Stimulated activated CD4-positive, alpha-beta T cell treated with anti-CD3 and anti-CD28 coated beads, TNF-alpha, amount 100 ng/mL, for 1 hour (primary cell): Measurements from ENCODE around the gene GPR17.

Experiments
- DNase-seq, 3 donors: peaks; one replicate each; pipeline ENCODE4 v3.0.0-alpha.2; 2020; ENCODE audit warnings: low read depth in 3 of 3, low spot score in 1 of 3

GPR17 gene

GRCh38 chr2:127685410-127686080 is 39.6 kb downstream of the GPR17 start:
- no peak for DNase-seq

GRCh38 chr2:127688405-127688804 is 42.5 kb downstream of the GPR17 start:
- no peak for DNase-seq

- no peak for DNase-seq
These were observed 44.7 kb downstream of the GPR17 start for GRCh38 chr2:127690696-127691095.

- no peak for DNase-seq
These were observed 49.0 kb downstream of the GPR17 start for GRCh38 chr2:127694986-127695385.

GRCh38 chr2:127695491-127696472 is 49.8 kb downstream of the GPR17 start:
- DNase-seq: peak in 1 of 3 donors; percentile 35

- DNase-seq: no peak
These were observed 51.7 kb downstream of the GPR17 start for GRCh38 chr2:127697482-127698180.

- no peak for DNase-seq
These were observed 52.8 kb downstream of the GPR17 start for GRCh38 chr2:127698553-127699355.

GRCh38 chr2:127700527-127701192 is 54.7 kb downstream of the GPR17 start:
- DNase-seq: no peak

DNA sequence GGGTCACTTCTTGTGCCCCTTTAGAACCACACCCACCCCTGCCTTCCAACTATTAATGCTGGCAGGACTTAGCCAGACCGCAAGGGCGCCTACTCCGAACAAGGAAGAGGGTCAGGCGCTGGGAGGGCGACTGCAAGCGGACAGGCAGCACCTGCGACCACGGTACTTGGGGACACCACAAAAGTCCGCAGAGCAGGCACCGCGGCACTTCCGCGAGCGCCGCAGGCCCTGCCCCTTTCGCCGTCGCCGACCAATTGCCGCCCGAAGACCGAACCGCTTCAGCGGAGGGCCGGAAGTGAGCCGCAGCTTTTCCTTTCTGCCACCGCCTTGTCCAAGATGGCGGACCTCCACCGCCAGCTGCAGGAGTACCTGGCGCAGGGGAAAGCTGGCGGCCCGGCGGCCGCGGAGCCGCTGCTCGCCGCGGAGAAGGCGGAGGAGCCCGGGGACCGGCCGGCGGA is 55.3 kb downstream of the GPR17 start, which contains the start of gene SFT2D3:
TSS of gene SFT2D3 (plus strand) at position 305 of the 458 bp plus-strand sequence. CDS start at position 337, 32 bp downstream.
- DNase-seq: peak; percentile 76 to 82 (median 79)

GRCh38 chr2:127701651-127702394 is 55.9 kb downstream of the GPR17 start:
- peak; percentile 43 to 65 (median 60) for DNase-seq
